Measurements from ENCODE around the gene STEAP3. TPM values are rescaled to one million over a fixed set of nuclear protein-coding genes. Genes with fewer than 3 reads are reported as not detected.

STEAP3 gene
- total RNA-seq, 1 experiment from 2014 or later, result 24.0 TPM

DNA sequence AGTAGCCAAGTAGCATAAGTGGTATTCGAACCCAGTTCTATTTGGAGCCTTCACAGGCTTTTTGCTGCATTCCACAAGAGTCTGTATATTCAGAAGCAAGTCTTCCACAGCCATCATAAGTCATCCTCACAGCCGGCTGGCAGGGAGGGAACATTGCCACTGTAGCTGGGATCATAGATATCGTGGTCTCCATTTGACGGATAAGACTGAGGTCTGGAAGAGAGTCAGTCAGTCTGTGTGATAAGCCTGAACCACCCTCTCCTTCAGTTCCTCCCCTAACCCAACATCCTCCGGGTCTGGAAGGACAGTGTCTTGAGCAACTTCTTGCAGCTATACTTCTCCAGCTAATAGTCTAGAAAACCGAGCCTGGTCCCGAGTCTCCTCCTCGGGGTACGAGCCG lies 48.1 kb upstream of the STEAP3 start:
- POLR2A ChIA-PET, result no interaction called here
- DNase-seq (ENCODE audit: low spot score), result no peak
- peaks cover 4% of the 10 kb centered on the region for H3K4me1 Mint-ChIP-seq
- peaks cover 11% of the 10 kb centered on the region for H3K9me3 Mint-ChIP-seq
- H3K4me3 Mint-ChIP-seq, result no peak overlapping the region
- ATAC-seq, result no peak
- H3K27ac Mint-ChIP-seq, result no peak overlapping the region
- CTCF ChIA-PET, result interaction anchor here (1.7 kb wide), 1 partner anchor 49 kb away, joined by 7 read pairs; the partner anchor contains the start of gene STEAP3
- H3K27me3 Mint-ChIP-seq (ENCODE audit: low read depth), result peaks cover 3% of the 10 kb centered on the region; the same call in 1 of the 2 replicates
- TF ChIP-seq NR3C1 (CRISPR knock-in tag; conservative IDR thresholded peaks at IDR 0.05; ENCODE audit: low read depth) (no peak), ZNF416 (CRISPR knock-in tag; IDR thresholded peaks at IDR 0.05) (no peak), FOXK1 (CRISPR knock-in tag; IDR thresholded peaks at IDR 0.05) (no peak), CBFB (CRISPR knock-in tag; IDR thresholded peaks at IDR 0.05; ENCODE audit: low read depth) (no peak), IRF2 (CRISPR knock-in tag; IDR thresholded peaks at IDR 0.05; ENCODE audit: borderline replicate concordance, low read depth) (no peak)
- TF ChIP-seq, protein P1, sequence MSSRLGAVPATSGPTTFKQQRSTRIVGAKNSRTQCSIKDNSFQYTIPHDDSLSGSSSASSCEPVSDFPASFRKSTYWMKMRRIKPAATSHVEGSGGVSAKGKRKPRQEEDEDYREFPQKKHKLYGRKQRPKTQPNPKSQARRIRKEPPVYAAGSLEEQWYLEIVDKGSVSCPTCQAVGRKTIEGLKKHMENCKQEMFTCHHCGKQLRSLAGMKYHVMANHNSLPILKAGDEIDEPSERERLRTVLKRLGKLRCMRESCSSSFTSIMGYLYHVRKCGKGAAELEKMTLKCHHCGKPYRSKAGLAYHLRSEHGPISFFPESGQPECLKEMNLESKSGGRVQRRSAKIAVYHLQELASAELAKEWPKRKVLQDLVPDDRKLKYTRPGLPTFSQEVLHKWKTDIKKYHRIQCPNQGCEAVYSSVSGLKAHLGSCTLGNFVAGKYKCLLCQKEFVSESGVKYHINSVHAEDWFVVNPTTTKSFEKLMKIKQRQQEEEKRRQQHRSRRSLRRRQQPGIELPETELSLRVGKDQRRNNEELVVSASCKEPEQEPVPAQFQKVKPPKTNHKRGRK (CRISPR knock-in tag; IDR thresholded peaks at IDR 0.05; ENCODE audit: borderline replicate concordance), result no peak
- peaks cover 7% of the 10 kb centered on the region for H3K36me3 Mint-ChIP-seq

DNA sequence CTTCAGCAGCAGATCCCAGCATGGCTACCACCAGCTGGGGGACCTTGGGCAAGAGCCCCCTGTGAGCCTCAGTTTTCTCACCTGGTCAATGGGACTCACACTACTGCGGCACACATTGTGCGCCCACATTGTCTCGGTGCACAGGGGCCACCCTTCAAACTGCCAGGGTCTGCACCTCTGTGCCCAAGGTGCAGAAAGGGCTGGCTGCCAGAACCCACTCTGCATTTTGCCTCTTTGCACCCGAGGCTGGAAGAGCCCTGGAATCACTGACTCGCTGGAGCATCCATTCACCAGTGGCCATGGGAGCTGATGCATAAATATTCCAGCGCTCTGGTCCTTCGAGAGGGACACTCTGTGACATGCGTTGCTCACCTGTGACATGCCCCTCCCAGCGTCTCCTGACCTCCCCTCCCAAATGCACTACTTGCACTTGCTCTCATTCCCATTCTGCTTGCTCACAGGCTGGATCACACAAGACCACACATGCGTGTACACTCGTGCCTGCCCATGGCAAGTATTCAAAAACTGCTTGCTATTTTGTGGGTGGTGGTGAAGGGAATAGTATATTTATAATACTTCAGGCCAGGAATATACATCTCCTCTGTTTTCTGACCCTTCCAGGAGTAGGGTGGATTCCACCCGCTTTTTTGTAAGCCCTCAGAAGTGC lies 46.3 kb upstream of the STEAP3 start:
- DNase-seq (ENCODE audit: low spot score) (no peak), ATAC-seq (no peak)
- Mint-ChIP-seq H3K4me1 (peaks cover 9% of the 10 kb centered on the region), H3K27me3 (ENCODE audit: low read depth) (peaks cover 3% of the 10 kb centered on the region; the same call in 1 of the 2 replicates), H3K36me3 (peaks cover 7% of the 10 kb centered on the region), H3K4me3 (no peak overlapping the region), H3K27ac (no peak overlapping the region), H3K9me3 (peaks cover 11% of the 10 kb centered on the region)
- POLR2A ChIA-PET, result interaction anchor here (0.6 kb wide), 1 partner anchor 36 kb away, joined by 5 read pairs; no protein-coding TSS in a partner anchor
- TF ChIP-seq FOXK1 (CRISPR knock-in tag; IDR thresholded peaks at IDR 0.05) (no peak), RELA (CRISPR knock-in tag; IDR thresholded peaks at IDR 0.05; ENCODE audit: borderline replicate concordance) (no peak), NR3C1 (CRISPR knock-in tag; conservative IDR thresholded peaks at IDR 0.05; ENCODE audit: low read depth) (no peak), STAT6 (CRISPR knock-in tag; conservative IDR thresholded peaks at IDR 0.05; ENCODE audit: low read depth) (no peak), SOX15 (CRISPR knock-in tag; IDR thresholded peaks at IDR 0.05) (no peak), ESRRA (CRISPR knock-in tag; IDR thresholded peaks at IDR 0.05; ENCODE audit: borderline replicate concordance) (no peak), ERG (CRISPR knock-in tag; IDR thresholded peaks at IDR 0.05) (no peak), JAZF1 (CRISPR knock-in tag; IDR thresholded peaks at IDR 0.05) (no peak), HMGA2 (CRISPR knock-in tag; IDR thresholded peaks at IDR 0.05) (no peak)
- TF ChIP-seq, protein P2, sequence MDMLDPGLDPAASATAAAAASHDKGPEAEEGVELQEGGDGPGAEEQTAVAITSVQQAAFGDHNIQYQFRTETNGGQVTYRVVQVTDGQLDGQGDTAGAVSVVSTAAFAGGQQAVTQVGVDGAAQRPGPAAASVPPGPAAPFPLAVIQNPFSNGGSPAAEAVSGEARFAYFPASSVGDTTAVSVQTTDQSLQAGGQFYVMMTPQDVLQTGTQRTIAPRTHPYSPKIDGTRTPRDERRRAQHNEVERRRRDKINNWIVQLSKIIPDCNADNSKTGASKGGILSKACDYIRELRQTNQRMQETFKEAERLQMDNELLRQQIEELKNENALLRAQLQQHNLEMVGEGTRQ (CRISPR knock-in tag; IDR thresholded peaks at IDR 0.05), result no peak
- TF ChIP-seq, protein P3, sequence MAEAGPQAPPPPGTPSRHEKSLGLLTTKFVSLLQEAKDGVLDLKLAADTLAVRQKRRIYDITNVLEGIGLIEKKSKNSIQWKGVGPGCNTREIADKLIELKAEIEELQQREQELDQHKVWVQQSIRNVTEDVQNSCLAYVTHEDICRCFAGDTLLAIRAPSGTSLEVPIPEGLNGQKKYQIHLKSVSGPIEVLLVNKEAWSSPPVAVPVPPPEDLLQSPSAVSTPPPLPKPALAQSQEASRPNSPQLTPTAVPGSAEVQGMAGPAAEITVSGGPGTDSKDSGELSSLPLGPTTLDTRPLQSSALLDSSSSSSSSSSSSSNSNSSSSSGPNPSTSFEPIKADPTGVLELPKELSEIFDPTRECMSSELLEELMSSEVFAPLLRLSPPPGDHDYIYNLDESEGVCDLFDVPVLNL (CRISPR knock-in tag; IDR thresholded peaks at IDR 0.05; ENCODE audit: borderline replicate concordance, low read depth), result no peak
- CTCF ChIA-PET, result no interaction called here
